Measurements from ENCODE around the gene TRIM8.

TRIM8 gene

DNA sequence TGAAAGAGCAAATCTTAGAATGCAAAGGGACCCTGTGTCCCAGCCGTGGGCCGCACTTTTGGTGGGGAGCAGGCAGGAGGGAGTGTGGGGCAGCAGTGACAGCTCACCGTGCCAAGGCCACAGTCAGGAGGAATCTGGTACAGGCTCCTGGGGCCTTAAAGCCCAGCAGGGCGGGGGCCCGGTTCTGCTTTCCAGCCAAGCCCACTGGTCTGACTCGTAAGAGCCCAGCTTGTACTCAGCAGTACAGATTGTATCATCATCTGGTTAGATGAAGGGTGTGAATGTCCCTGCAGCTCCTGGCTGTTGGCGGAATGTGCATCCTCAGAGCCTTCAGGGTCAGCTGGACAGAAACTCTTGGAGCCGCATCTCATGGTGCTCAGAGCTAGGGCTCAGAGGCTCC lies 30.5 kb upstream of the TRIM8 start:
- ChIA-PET CTCF (interaction anchor here (1.1 to 1.7 kb wide), 3 partner anchors 9 to 18 kb away, joined by 3 to 6 read pairs (median 4); no protein-coding TSS in a partner anchor), POLR2A (interaction anchor here (0.5 to 0.7 kb wide), 2 partner anchors 109 to 219 kb away, joined by 3 to 4 read pairs; no protein-coding TSS in a partner anchor)
- DNase-seq (ENCODE audit: extremely low spot score): no peak
- no peak for TF ChIP-seq CTCF (IDR thresholded peaks at IDR 0.05; ENCODE audit: control extremely low read depth, extremely low read depth, low read depth, missing control alignments)

GRCh38 chr10:102614888-102615287 lies 29.4 kb upstream of the TRIM8 start:
- TF ChIP-seq CTCF (IDR thresholded peaks at IDR 0.05; ENCODE audit: control extremely low read depth, extremely low read depth, low read depth, missing control alignments): no peak
- POLR2A ChIA-PET: no interaction called here
- DNase-seq (ENCODE audit: extremely low spot score): no peak
- CTCF ChIA-PET: interaction anchor here (0.6 to 1.7 kb wide), 4 partner anchors 9 to 216 kb away, joined by 3 to 4 read pairs (median 4); no protein-coding TSS in a partner anchor

- TF ChIP-seq CTCF (IDR thresholded peaks at IDR 0.05; ENCODE audit: control extremely low read depth, extremely low read depth, low read depth, missing control alignments): peak; percentile 16
- CTCF ChIA-PET: interaction anchor here (1.0 to 1.5 kb wide), 3 partner anchors 10 to 17 kb away, joined by 3 to 5 read pairs (median 4); no protein-coding TSS in a partner anchor
- POLR2A ChIA-PET: no interaction called here
- peak; percentile 32 for DNase-seq (ENCODE audit: extremely low spot score)
These were observed 28.9 kb upstream of the TRIM8 start for GRCh38 chr10:102615361-102615760.

DNA sequence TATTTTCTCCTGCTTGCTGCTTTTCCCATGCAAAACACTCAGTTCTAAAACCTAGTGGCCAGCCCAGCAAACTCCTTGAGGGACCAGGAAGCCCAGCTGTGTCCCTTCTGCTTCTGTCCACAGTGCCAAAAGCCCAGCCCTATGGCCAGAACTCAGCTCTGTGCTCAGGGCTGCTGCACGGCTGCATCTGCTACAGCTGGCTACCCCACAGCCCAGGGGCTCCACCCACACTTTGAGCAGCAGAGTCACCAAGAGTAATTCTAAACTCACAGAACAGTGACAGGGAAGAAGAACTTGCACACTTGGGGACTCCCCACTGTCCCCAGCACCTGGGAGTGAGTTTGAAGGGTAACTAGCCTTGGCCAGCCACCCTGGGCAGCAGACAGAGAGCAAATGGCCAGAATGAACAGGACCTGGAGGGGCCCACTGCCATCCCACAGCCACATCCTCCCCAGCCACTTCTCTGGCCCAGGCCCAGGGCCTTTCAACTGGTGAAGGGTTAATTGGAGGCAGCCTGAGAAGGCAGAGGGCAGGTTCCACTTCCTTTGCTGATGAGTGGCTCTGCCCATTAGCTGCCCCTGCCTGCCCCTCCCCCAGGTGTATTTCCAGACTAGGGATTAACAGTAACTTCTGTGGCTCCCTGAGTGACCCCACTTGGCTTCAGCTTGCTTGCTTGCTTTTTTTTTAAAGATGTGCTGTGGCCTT lies 28.1 kb upstream of the TRIM8 start:
- POLR2A ChIA-PET: no interaction called here
- CTCF ChIA-PET: interaction anchor here (1.3 to 1.5 kb wide), 2 partner anchors 14 to 16 kb away, joined by 5 read pairs; no protein-coding TSS in a partner anchor
- DNase-seq (ENCODE audit: extremely low spot score): peak; percentile 83
- no peak for TF ChIP-seq CTCF (IDR thresholded peaks at IDR 0.05; ENCODE audit: control extremely low read depth, extremely low read depth, low read depth, missing control alignments)

DNA sequence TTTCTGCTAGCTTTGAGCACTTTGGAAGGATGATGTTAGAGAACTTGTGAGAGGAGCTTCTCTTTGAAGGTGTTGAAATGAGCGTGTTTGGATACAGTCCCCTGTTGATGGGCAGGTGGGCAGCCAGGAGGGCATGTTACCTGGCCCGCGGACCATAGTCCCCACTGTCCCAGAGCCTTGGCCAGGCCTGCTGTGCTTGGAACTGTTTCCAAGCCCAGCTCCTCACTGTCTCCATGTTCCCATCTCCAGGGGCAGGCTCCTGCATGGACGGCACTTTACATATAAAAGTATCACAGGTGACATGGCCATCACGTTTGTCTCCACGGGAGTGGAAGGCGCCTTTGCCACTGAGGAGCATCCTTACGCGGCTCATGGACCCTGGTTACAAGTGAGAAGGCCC lies 27.2 kb upstream of the TRIM8 start:
- POLR2A ChIA-PET: no interaction called here
- no peak for TF ChIP-seq CTCF (IDR thresholded peaks at IDR 0.05; ENCODE audit: control extremely low read depth, extremely low read depth, low read depth, missing control alignments)
- DNase-seq (ENCODE audit: extremely low spot score): no peak
- CTCF ChIA-PET: interaction anchor here (1.3 to 1.5 kb wide), 3 partner anchors 13 to 114 kb away, joined by 3 to 5 read pairs (median 5); no protein-coding TSS in a partner anchor

- DNase-seq (ENCODE audit: extremely low spot score): no peak
- no peak for TF ChIP-seq CTCF (IDR thresholded peaks at IDR 0.05; ENCODE audit: control extremely low read depth, extremely low read depth, low read depth, missing control alignments)
- POLR2A ChIA-PET: no interaction called here
- CTCF ChIA-PET: interaction anchor here (1.4 kb wide), 1 partner anchor 115 kb away, joined by 3 read pairs; no protein-coding TSS in a partner anchor
These were observed 26.5 kb upstream of the TRIM8 start for GRCh38 chr10:102617816-102618215.

All from GM10248 (cell line).